Activated naive CD8-positive, alpha-beta T cell treated with anti-CD3 and anti-CD28 coated beads, Interleukin-2, amount 50 U/mL, for 24 hours (primary cell): ENCODE results near the gene PDE4B.
A peak's percentile ranks its signal among the peaks of the same experiment; 100 is the strongest.

ENCODE experiments used
- ATAC-seq: fragments of 150-1000 bp; cut with Tn5 transposase; one replicate; pipeline ENCODE4 v1.10.0; 2021
- DNase-seq: peaks from one replicate; pipeline ENCODE4 v3.0.0; 2021
- H3K27ac Mint-ChIP-seq: one replicate; pipeline ENCODE4 v1.8.0; 2021; ENCODE audit warnings: mild to moderate bottlenecking, mixed read lengths
- H3K27me3 Mint-ChIP-seq: one replicate; pipeline ENCODE4 v1.8.0; 2021; ENCODE audit warnings: mixed read lengths
- H3K36me3 Mint-ChIP-seq: one replicate; pipeline ENCODE4 v1.8.0; 2021; ENCODE audit warnings: low read depth, mixed read lengths
- H3K4me1 Mint-ChIP-seq: one replicate; pipeline ENCODE4 v1.8.0; 2021; ENCODE audit warnings: mixed read lengths
- H3K4me3 Mint-ChIP-seq: one replicate; pipeline ENCODE4 v1.8.0; 2021; ENCODE audit warnings: mild to moderate bottlenecking, moderate library complexity, mixed read lengths
- H3K9me3 Mint-ChIP-seq: one replicate; pipeline ENCODE4 v1.8.0; 2021; ENCODE audit warnings: mixed read lengths

The PDE4B gene

DNA sequence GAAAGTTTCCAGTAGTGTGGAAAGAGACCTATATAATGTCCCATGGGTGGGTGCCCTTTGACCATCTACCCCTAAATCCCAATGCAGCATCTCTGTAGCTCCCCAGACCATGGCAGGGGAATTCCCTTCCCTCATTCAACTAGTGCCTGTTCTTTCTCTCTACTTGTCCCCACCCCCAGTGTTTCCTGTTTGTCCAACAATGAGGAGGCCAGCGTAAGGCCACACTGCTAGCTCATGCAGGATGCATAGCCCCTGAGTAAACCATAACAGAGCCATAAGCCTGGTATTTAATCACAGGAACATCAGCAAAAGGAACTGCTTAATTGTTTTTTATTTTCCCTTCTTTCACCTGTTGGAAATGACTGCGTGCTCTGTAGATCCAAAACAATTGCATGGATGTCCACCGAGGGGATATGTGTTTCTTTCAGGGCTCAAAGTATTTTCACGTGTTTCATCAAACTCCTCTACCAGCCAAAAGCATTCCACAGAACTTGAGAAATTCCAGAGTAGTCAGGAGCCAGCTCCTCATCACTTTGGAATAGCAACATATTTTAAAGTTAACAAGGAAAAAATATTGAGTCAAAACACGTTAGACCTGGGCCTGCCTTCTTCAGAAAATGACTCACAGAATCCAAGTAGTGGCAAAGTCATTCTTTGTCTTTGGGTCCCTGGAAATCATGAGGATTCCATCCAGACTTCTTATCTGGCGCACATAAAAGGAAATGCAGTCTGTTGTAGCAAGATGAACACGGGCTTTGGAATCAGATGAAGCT lies 578.7 kb downstream of the PDE4B start:
- H3K27ac Mint-ChIP-seq = peak overlapping the region; percentile 95
- ATAC-seq (peak; percentile 23), DNase-seq (no peak)
- peak overlapping the region; percentile 62 for H3K4me3 Mint-ChIP-seq
- peaks cover 57% of the 10 kb centered on the region for H3K36me3 Mint-ChIP-seq
- H3K27me3 Mint-ChIP-seq = no peaks in the 10 kb centered on the region
- H3K4me1 Mint-ChIP-seq = peaks cover 99% of the 10 kb centered on the region
- no peaks in the 10 kb centered on the region for H3K9me3 Mint-ChIP-seq

GRCh38 chr1:66372522-66373101 lies 579.9 kb downstream of the PDE4B start:
- no peak for ATAC-seq

DNA sequence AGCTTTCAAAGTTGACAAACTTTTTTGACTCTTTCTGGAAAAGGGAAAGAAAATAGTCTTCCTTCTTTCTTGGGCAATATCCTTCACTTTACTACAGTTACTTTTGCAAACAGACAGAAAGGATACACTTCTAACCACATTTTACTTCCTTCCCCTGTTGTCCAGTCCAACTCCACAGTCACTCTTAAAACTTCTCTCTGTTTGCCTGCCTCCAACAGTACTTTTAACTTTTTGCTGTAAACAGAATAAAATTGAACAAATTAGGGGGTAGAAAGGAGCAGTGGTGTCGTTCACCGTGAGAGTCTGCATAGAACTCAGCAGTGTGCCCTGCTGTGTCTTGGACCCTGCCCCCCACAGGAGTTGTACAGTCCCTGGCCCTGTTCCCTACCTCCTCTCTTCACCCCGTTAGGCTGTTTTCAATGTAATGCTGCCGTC lies 580.5 kb downstream of the PDE4B start:
- Mint-ChIP-seq H3K36me3 (peaks cover 40% of the 10 kb centered on the region), H3K27ac (peak overlapping the region; percentile 95), H3K9me3 (no peaks in the 10 kb centered on the region), H3K4me1 (peaks cover 86% of the 10 kb centered on the region), H3K4me3 (peak overlapping the region; percentile 62), H3K27me3 (no peaks in the 10 kb centered on the region)
- DNase-seq (no peak), ATAC-seq (no peak)

More at GRCh38 chr1:66372522-66373101, 579.9 kb downstream of the PDE4B start:
- H3K36me3 Mint-ChIP-seq = peaks cover 45% of the 10 kb centered on the region
- H3K4me3 Mint-ChIP-seq = peak overlapping the region; percentile 62
- no peaks in the 10 kb centered on the region for H3K27me3 Mint-ChIP-seq
- peaks cover 92% of the 10 kb centered on the region for H3K4me1 Mint-ChIP-seq
- no peak for DNase-seq
- no peaks in the 10 kb centered on the region for H3K9me3 Mint-ChIP-seq
- peak overlapping the region; percentile 95 for H3K27ac Mint-ChIP-seq

DNA sequence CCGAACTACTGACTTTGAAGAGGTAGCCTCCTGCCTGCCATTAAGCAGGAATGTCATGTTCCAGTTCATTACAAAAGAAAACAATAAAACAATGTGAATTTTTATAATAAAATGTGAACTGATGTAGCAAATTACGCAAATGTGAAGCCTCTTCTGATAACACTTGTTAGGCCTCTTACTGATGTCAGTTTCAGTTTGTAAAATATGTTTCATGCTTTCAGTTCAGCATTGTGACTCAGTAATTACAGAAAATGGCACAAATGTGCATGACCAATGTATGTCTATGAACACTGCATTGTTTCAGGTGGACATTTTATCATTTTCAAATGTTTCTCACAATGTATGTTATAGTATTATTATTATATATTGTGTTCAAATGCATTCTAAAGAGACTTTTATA lies 581.5 kb downstream of the PDE4B start:
- peak overlapping the region; percentile 66 for H3K4me3 Mint-ChIP-seq
- no peaks in the 10 kb centered on the region for H3K9me3 Mint-ChIP-seq
- peak overlapping the region; percentile 95 for H3K27ac Mint-ChIP-seq
- H3K36me3 Mint-ChIP-seq = peaks cover 33% of the 10 kb centered on the region
- no peak for DNase-seq
- ATAC-seq = peak; percentile 20
- H3K27me3 Mint-ChIP-seq = no peaks in the 10 kb centered on the region
- H3K4me1 Mint-ChIP-seq = peaks cover 80% of the 10 kb centered on the region

GRCh38 chr1:66374561-66375111 lies 581.9 kb downstream of the PDE4B start:
- Mint-ChIP-seq H3K36me3 (peaks cover 29% of the 10 kb centered on the region), H3K27ac (peak overlapping the region; percentile 95), H3K27me3 (no peaks in the 10 kb centered on the region), H3K4me1 (peaks cover 79% of the 10 kb centered on the region), H3K9me3 (no peaks in the 10 kb centered on the region), H3K4me3 (peak overlapping the region; percentile 66)
- ATAC-seq (peak; percentile 77), DNase-seq (no peak)

DNA sequence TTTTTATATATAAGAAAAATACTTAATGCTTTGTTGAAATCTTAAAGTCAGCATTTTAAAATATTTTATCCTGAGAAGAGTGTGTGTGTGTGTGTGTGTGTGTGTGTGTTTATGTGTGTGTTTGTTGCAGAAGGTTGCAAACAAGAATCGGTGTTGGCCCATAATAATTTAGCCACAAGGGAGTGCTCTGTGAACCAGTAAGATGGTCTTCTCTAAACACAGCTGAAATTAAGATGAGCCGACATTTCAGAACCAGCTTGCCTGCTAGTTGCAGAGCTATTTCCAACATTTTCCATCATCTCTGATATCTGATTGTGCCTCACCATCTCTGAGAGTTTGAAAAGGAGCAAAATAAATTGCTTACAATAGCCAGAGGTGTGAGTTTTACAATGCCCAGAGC lies 582.4 kb downstream of the PDE4B start:
- H3K4me3 Mint-ChIP-seq = peak overlapping the region; percentile 66
- peaks cover 79% of the 10 kb centered on the region for H3K4me1 Mint-ChIP-seq
- H3K27ac Mint-ChIP-seq = peak overlapping the region; percentile 95
- no peaks in the 10 kb centered on the region for H3K27me3 Mint-ChIP-seq
- DNase-seq (no peak), ATAC-seq (no peak)
- no peaks in the 10 kb centered on the region for H3K9me3 Mint-ChIP-seq
- peaks cover 29% of the 10 kb centered on the region for H3K36me3 Mint-ChIP-seq

DNA sequence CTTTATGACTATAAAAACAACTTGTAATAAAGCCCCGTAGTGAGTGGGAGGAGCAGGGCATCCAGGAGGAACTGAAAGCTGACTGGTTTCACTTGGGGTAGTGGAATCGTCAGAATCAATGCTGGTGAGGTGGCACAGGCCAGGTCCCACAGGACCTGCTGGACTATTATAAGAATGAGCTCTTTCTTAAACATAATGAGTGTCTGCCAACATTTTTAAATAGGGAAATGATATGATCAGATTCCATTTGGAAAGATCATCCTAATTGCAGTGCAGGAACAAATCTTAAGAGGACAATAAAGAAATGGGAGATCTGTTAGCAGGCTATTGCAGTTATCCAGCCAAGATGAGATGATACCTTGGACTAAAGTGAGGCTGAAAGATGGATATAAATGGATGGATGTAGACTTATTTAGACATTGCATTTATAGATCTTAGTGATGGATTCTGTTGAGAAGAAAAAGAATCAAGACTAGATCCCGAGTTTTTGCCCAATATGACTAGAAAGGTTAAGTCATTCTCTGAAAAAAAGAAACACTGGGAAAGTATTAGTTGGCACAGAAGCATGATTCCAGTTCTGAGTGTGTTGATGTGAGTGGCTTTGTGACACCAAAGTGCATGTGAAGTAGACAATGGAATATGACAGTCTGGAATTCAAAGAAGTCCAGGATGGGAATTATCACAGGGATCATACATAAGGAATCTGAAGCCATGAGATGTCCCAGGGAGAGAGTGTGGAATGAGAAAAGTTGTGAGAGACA lies 587.9 kb downstream of the PDE4B start:
- peak; percentile 95 for ATAC-seq
- peak overlapping the region; percentile 31 for H3K4me3 Mint-ChIP-seq
- peak overlapping the region; percentile 77 for H3K27ac Mint-ChIP-seq
- peaks cover 52% of the 10 kb centered on the region for H3K4me1 Mint-ChIP-seq
- no peaks in the 10 kb centered on the region for H3K36me3 Mint-ChIP-seq
- no peak for DNase-seq
- peaks cover 7% of the 10 kb centered on the region for H3K9me3 Mint-ChIP-seq
- H3K27me3 Mint-ChIP-seq = no peaks in the 10 kb centered on the region

DNA sequence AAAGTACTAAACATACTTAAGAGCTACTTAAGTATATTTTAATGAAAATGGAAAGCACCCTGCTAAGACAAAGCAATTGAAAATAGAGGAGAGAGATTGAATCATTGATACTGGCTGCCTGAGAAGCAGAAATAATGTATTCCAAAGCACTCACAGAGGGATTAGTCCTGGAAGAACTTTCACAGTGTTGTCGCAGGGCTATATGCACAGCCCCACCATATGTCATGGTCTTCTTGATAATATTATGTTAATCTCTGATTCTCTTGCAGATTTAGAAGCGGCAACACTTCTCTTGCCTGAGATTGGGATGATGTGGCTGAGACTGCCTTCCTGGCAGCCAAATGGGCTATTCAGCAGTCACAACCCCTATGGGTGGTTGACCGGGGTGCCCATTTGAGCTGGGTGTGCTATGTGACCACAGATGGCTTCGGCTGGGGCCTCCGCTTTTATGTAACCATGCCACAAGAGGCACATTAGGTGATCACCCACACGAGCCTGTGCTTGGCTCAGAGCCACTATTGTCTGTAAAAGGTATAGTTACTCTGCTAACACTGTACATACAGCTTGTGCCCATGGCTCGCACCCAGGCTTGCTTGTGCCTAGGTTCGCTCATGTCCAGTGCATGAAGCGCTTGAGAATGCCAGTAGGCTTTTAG lies 589.1 kb downstream of the PDE4B start:
- Mint-ChIP-seq H3K27me3 (no peaks in the 10 kb centered on the region), H3K4me3 (no peak overlapping the region), H3K36me3 (peaks cover 6% of the 10 kb centered on the region), H3K9me3 (peaks cover 15% of the 10 kb centered on the region), H3K4me1 (peaks cover 41% of the 10 kb centered on the region), H3K27ac (no peak overlapping the region)
- ATAC-seq = no peak
- DNase-seq = no peak

- Mint-ChIP-seq H3K4me1 (peaks cover 39% of the 10 kb centered on the region), H3K27ac (no peak overlapping the region), H3K4me3 (no peak overlapping the region), H3K36me3 (peaks cover 6% of the 10 kb centered on the region), H3K9me3 (peaks cover 18% of the 10 kb centered on the region), H3K27me3 (no peaks in the 10 kb centered on the region)
- DNase-seq (no peak), ATAC-seq (no peak)
Measured at GRCh38 chr1:66383168-66383567, 590.5 kb downstream of the PDE4B start.

GRCh38 chr1:66383611-66384010 lies 590.9 kb downstream of the PDE4B start:
- Mint-ChIP-seq H3K27me3 (no peaks in the 10 kb centered on the region), H3K9me3 (peaks cover 18% of the 10 kb centered on the region), H3K27ac (no peak overlapping the region), H3K4me1 (peaks cover 39% of the 10 kb centered on the region), H3K4me3 (no peak overlapping the region), H3K36me3 (peaks cover 6% of the 10 kb centered on the region)
- ATAC-seq (no peak), DNase-seq (no peak)

- H3K36me3 Mint-ChIP-seq = peaks cover 6% of the 10 kb centered on the region
- no peak overlapping the region for H3K27ac Mint-ChIP-seq
- no peak overlapping the region for H3K4me3 Mint-ChIP-seq
- H3K9me3 Mint-ChIP-seq = peaks cover 18% of the 10 kb centered on the region
- DNase-seq (no peak), ATAC-seq (no peak)
- H3K27me3 Mint-ChIP-seq = no peaks in the 10 kb centered on the region
- H3K4me1 Mint-ChIP-seq = peaks cover 34% of the 10 kb centered on the region
Measured at GRCh38 chr1:66384258-66384921, 591.7 kb downstream of the PDE4B start.

DNA sequence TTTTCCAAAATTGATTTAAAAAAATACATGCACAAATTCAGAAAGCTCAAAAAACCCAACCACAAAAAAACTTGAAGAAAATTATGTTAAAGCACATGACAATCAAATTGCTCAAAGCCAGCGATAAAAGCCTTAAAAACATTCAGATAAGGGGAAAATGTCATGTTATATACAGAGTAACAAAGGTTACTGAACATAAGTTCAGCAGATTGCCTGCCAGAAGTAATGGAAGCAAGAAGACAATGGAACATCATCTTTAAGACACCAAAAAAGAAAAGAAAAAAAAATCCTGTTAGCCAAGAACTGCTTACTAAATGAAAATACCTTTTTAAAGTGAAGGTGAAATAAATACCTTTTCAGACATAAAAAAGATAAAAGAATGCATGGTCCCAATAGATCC lies 594.0 kb downstream of the PDE4B start:
- DNase-seq = no peak
- Mint-ChIP-seq H3K9me3 (peaks cover 22% of the 10 kb centered on the region), H3K27me3 (no peaks in the 10 kb centered on the region), H3K4me1 (peaks cover 11% of the 10 kb centered on the region), H3K36me3 (peaks cover 6% of the 10 kb centered on the region), H3K4me3 (no peak overlapping the region), H3K27ac (no peak overlapping the region)
- ATAC-seq = no peak

GRCh38 chr1:66388913-66389312 lies 596.2 kb downstream of the PDE4B start:
- H3K36me3 Mint-ChIP-seq = peaks cover 6% of the 10 kb centered on the region
- no peak overlapping the region for H3K4me3 Mint-ChIP-seq
- H3K9me3 Mint-ChIP-seq = peaks cover 19% of the 10 kb centered on the region
- no peaks in the 10 kb centered on the region for H3K27me3 Mint-ChIP-seq
- no peak overlapping the region for H3K27ac Mint-ChIP-seq
- peaks cover 5% of the 10 kb centered on the region for H3K4me1 Mint-ChIP-seq
- ATAC-seq (no peak), DNase-seq (no peak)
